COLO829 (cell line): ENCODE data around the gene SUPT3H.
"Not testable (repeated sequence)": the region's sequence is repeated elsewhere in the genome, so short reads cannot be mapped to it uniquely, and the experiment has no call there.

Source experiments
- DNase-seq: peaks from one replicate; pipeline ENCODE4 v3.0.0; 2012; ENCODE audit warnings: low spot score

SUPT3H gene

DNA sequence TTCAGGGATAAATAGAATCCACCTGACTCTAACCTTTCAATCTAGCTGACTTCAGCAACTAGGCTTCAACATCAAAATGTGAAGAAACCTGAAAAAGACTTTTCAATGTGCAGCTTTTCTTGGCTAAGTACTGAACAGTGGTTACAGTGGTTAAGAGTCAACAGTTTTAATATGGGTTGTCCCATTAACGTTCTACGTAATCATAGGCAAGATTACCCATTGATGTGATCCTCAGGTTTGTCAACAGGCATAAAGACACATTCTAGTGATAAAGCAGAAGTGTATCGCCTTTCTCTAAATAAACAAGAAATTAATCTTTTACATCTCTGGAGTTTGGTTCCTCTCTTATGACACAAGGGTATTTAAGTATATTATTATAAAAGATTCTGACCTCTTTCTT, 203.7 kb downstream of the SUPT3H start:
- DNase-seq: no peak

DNA sequence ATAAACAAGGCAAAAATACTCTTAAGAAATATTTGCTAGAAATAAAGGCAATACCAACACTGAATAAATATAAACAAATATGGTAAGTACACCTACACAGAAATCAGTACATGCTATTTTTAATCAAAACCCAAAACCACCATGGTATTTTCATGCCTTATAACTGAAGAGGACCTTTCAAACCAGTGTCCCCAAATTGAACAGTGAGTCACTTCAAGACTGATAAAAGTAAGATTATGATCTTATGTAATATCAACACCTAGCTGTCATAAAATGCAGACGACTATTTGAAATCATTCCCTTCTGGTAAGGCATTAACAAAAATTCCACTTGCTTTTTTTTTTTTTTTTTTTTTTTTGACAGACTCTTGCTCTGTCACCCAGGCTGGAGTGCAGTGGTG, 206.4 kb downstream of the SUPT3H start:
- no peak for DNase-seq

DNA sequence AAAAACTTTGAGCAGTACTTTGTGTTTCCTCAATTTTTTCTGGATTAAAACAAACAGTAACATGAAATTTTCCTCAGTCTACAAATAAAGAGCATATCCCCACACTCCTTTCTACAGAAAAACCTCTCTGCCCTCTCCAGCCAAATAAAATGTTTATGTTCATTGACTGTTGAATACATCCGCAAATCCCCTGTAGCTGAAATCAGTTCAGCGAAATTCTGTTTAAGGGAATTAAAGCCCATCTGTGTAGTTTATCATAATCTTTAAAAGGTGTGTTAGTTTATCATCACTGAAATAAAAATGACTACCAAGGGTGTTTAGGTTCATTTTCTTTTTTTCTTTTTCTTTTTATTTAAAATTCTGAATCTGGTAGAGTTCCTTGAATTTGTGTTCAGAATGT, 207.4 kb downstream of the SUPT3H start:
- DNase-seq: no peak

DNA sequence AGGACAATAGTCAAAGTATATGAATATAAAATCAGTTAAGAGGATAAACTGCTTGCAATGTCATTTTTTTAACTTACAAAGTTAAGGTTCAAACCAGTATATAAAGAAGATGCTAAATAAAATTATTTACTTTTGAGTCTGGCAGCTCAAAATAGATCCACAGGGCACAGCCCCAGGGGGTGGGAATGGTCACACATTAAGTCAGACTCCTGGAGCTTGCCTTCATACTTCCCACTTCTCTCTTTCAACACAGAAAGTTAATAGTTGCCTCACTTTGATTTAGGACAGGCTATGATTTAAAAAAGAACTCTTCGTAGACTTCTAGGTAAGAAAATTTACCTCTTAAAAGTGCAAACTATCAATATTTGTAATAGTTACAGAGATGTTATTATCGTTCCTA, 207.9 kb downstream of the SUPT3H start:
- DNase-seq: no peak

DNA sequence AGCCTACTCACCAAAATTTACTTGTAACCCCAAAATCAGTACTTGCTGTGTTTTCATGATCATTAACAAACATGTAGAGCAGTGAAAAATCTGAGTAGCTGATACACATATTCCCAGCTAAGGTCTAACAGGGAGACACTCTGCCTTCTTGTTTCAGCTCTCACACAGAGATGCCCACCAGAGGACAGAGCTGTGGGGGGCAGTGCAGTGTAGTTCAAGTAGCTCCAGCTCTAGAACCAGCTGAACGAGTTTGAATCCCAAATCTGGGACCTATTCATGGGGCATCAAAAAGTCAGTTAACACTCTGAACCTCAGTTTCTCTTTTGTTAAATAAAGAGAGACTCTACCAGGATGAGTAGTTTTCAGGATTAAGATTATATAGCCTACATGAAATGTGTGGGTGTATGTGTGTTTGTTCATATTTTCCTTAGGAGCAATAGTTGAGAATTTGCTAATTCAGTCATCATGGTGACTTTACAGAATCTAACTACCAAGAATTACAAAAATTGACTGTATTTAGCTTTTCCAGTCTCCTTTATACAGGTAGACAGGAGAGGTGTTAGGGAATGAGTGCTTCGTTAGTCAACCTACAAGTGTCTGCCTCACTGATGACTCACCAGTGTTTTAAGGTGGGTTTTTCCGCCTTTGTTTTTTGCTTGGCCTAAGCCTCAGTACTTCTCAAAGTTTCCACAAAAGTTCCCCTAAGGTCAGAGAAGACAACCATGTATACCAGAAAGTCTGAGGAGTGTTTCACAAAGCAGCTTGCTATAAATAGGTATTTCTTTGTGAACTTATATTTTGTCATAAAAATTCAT, 213.6 kb downstream of the SUPT3H start:
- DNase-seq: no peak

DNA sequence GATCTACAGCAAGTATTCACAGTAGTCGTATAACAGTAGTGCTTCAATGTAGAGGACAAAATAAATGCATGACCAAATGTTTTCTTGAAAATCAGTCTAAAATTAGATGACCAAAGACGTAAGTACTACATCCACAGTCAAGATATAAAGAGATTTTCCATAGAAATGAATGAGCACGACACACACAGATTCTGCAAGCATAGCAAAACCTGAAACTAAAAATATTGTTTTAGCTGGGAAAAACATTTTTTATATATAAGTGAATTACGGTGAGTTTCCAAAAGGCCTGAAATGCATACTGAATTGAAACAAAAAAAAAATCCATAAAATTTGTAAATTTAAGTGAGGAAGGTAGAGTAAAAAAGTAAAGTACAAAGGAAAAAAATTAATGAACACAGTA, 217.4 kb downstream of the SUPT3H start:
- DNase-seq: no peak

DNA sequence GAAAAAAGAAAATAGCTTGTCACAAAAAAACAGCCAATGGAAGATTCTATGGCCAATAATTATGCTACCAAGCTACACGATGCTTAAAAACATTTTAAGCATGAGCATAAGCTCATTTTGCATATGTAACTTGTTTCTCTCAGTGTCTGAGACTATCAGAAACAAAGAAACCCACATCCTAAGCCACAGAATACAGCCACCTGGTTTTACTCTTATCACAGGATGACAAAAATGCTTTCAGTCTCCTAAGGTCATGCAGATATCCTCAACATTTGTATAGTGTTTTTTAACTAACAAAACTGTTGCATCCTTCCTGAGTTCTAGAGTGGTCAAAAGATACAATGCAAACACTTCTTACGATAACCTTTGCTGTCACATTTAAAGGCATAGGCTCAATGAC, 221.7 kb downstream of the SUPT3H start:
- DNase-seq: no peak

DNA sequence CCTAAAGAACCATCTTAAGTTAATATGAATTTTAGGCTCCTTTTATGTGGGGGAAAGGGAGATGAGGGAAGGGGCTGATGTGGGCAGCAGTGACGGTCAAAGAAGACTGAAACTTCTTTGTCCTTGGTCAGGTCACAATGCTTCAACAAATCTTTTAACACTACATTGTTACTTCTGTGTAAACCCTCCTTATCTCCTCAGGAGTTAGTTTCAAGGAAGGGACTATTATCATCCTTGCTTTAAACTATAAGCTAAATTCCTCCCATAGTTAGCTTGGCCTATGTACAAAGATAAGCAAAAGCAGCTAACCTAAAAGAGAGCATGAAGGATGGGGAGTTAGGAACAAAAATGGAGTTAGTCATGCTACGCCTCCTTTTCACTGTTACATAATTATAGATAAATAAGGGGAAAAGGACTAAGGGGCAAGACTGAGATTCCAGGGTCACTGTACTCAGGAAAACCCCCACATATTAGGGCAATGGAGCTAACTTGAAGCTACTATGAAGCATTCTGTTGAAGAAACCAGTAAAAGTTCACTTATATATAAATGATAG, 222.3 kb downstream of the SUPT3H start:
- DNase-seq: no peak

DNA sequence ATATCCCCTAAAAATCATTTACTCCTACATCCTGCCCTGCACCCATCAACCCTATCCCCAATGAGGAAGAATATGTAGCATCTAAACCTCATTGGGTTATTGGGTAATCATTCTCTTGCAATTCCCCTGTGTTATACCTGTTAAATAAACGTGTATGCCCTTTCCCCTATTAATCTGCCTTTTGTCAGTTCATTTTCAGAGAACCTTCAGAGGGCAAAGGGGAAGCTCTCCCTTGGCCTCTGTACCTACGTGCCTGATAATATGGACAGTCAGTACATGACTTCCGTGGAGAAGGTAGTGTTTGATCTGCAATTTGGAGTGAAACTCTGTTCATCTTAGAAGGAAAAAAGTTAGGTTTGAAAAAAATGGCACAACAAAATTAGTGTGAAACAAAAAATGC, 223.1 kb downstream of the SUPT3H start:
- DNase-seq: no peak

DNA sequence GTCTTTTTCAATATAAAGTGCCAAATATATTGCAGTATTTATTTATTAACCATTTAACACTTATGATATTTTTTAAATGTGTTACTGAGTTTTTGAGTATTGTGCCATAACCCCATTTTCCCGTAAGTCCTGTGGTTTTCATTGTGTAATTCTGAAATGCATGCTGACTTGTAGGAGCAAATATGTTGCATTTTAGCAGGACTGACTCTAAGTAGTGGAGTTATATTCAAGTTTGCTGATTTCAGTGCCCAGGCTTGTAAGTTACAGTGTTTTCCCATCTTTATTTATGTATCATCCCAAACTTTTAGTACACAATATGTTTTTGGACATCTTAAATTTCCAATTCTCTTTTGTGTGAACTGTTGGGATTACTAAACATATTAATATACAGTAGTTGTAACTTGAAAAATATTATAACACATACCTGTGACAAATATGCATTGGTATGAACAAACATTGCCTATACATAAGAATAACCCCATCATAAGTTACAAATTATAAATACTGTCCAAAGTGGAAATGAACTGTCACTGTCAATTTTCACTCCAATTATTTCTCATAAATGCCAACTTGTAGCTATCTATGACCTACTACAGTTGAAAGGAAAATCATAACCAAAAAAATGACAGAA, 228.9 kb downstream of the SUPT3H start:
- DNase-seq: no peak

DNA sequence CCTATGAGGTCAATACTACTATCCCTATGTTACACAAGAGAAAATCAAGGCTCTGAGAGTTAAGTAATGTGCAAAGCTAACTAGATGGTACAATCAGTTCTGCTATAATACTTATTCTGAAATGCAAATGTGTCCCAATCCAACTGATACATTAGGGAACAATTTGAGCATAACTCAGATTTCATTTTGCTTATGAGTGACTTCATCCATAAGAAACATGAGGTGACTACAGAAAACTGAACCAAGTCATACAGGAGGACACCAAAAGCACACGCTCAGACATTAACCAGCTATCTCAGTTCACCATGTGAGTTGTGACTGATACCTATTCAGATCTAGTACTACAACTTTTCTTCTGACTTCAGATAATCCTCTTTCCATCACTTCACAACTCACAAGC, 229.5 kb downstream of the SUPT3H start:
- DNase-seq: no peak

DNA sequence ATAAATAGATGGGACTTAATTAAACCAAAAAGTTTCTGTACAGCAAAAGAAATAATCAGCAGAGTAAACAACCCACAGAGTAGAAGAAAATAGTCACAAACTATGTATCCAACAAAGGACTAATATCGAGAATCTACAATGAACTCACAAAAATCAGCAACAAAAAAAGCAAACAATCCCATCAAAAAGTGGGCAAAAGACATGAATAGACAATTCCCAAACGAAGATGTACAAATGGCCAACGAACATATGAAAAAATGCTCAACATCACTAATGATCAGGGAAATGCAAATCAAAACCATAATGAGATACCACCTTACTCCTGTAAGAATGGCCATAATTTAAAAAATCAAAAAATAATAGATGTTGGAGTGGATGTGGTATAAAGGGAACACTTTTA, 232.1 kb downstream of the SUPT3H start:
- DNase-seq: not testable (repeated sequence)

DNA sequence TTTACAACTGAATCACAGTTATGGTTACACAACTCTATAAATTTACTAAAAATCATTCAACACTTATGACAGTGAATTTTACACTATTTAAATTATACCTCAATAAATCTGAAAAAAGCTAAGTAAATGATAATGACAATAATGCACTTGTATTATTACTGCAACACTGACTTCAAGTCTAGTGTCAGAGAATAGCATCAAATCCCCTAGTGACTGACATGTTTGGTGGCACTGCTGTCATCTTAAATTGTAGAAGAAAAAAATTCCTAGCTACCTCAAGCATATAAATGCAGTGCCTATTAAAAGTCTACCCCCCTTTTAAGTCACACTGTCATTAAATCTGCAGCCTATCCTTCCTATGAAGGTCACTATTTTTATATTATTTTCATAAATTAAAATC, 239.0 kb downstream of the SUPT3H start:
- no peak for DNase-seq

DNA sequence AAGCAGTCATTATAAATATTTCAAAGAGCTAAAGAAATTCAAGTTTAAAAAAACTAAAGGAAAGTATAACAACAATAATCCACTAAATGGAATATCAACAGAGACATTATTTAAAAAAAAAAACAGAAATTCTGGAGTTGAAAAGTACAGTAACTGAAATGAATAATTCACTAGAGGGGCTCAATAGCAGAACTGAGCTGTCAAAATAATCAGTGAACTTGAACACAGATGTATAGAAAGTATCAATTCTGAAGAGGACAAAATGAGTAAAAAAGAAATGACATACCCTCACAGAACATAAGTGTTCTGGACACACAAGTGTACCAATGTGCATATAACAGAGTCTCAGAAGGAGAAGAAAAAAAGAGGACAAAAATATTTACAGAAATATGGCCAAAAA, 241.2 kb downstream of the SUPT3H start:
- no peak for DNase-seq

DNA sequence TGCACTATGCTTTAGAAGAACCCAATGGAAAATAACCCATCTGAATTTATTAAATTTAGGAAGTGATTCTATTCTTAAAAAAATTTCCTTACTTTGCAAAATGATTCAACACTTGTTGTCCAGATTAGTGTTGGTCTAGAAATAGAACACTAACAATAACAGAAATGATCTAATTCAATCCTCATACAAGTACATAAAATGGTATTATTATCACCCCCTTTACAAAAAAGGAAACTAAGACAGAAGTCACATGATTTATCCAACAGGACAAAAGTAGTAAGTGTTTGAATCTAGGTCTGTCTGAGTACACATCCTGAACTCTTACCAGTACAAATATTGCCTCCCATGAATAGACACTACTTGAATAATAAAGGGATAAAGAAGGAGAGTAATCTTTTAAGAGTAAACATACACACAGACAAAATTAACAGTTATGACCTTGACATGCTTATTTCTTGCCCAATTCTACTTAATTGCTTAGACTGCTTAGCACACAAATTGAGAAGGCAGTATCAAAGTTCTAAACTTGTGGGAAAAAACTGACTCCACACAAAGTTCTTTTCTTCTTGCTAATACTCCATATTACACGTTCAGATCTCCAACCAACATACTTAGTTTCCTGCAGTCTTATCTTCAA, 245.0 kb downstream of the SUPT3H start:
- no peak for DNase-seq

DNA sequence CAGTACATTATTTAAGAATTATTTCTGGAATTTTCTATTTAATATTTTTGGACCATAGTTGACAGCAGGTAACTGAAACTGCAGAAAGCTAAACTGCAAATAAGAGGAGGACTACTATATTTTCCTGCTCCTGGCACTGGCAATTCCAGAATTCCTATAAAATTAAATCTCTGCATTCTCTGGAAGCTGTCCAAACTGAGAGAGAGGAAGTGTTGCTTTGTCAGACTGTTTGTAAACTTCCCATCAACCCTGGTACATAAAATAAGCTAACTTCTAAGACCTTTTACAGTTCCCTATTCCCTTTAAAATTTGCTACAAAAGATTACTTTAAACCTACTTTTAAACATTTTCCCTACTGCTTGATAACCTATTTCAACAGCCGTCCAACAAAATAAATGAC, 245.7 kb downstream of the SUPT3H start:
- DNase-seq: peak; percentile 11

DNA sequence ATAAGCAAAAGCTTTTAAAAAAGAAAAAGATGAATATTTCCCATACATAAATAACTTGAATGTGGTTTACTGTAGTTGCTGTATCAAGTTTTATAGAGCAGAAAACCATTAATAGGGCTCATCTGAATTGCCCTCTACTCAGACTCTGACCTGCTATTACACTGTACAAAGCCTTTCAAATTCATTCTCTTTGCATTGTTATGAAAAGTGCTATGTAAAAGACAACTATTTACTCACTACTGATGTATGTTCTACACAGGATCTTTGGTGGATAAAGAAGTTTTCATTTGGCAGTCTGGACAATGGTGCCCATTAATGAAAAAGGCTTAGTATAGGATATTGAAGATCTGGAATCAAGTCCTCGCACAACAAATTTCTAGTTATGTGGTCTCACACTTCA, 248.7 kb downstream of the SUPT3H start:
- no peak for DNase-seq

DNA sequence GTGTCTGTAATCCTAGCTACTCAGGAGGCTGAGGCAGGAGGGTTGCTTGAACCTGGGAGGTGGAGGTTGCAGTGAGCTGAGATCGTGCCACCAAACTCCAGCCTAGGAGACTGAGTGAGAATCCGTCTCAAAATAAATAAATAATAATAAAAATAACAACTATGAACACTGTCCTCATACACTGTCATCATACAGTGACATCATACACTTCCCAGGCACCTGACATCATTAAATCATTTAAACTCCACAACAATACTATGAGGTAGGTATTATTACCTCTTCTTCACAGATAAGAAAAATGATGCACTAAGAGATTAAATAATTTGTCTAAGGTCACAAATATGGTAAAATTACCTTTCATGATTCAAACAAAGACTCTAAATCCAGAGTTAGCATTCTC, 250.5 kb downstream of the SUPT3H start:
- DNase-seq: no peak

DNA sequence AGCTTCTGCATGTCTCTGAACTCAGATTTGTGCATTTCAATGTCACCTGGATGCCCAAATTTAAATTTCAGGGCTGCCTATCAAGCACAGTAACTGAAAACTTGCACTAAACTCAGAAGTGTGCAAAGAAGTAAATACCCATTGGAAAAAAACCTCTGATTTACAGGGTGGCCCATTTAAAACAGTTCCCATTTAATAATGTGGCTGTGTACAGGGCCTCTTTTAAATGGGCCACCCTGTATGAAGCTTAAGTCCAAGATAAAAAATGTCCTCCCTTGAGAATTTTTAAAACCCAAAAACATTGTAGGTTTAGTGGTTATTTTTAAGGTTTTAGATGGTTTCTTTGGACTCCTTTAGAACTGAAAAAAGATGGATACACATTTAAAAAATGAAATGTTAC, 251.7 kb downstream of the SUPT3H start:
- DNase-seq: no peak

DNA sequence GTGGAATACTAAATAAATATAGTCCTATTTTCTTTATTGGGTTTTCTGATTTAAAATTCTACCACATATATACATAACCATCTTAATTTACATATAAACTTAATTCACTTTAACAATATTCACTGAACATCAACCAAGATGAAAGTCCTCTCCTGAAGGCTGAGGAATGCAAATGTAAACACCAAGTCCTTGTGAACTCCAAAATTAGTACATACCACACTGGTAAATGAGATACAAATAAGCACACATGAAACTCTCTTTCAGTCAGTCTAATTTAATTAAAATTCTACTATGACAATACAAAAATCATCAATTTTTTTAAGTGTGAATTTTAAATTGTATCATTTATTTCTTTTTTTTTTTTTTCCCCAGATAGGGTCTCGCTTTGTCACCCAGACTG, 254.7 kb downstream of the SUPT3H start:
- DNase-seq: no peak

DNA sequence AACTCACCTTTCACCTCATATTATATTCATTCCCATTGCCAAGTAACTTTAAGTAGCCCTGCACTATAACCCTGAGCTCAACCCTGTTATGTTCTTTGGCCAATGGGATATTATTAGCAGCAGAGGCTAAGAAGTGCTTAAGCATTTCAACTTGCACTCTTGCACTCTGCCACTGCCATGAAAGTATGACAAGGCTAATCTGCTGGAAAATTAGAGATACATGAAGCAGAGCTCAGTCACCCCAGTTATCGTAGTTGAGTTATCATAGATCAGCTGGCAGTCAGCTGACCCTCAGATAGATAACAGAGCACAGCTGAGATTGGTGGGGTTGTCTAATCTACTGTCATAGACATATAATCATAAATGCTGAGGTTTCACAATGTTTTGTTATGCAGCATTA, 259.0 kb downstream of the SUPT3H start:
- no peak for DNase-seq

DNA sequence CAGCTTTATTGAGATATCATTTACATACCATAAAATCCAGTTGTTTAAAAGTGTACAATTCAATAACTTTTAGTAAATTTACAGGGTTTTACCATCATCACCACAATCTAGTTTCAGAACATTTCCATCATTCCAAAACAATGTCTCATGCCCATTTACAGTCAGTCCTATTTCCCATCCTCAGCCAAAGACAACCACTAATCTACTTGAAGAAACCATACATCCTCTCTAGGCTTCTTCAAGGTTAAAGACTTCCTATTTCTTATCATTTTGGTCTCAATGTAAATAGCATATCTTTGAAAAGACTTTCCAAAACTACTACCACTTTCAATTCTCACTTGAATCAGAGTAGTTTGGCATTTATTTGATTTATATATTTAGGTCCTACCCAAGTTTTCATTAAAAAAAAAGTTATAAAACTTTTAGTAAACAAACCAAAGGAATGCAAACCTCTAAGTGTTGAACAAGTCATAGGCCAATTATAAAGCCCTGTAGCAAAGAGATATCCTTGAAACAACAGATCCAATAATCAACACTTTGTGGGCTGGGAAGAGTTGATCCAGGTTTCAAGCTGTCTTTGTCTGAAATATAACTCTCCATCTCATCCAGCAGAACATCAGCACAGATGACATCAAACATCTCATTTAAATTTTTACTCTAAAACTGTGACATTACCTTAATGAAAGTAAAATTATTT, 260.9 kb downstream of the SUPT3H start:
- DNase-seq: no peak

DNA sequence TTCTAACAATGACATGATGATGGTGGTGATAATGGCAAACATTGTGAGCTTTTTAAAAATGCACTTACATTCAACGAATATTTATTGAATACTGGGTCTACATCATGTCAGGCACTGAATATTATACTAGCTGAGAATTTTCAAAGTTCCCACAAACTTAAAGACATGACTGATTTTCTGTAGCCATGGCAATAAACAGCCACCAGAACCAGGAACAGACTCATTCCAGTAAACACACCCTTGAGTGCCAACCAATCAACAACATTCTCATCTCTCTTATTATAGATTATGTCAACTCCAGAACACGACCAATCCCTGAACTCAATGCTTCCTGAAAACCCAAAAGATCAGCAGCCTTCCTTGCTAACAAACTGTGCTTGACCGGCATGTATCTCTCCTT, 262.0 kb downstream of the SUPT3H start:
- DNase-seq: no peak
